Mesenchymal stem cell (in vitro differentiated cells and primary cell): Measurements from ENCODE around the gene KLF11. TPM values are rescaled to one million over a fixed set of nuclear protein-coding genes. Genes with fewer than 3 reads are reported as not detected.

Source experiments
- small RNA-seq: library from polyadenylated mRNA; stranded (forward); fragments of <200 nt; extraction: miRNeasy Mini kit (QIAGEN cat#:217004); gene quantifications from one replicate; pipeline ENCODE3, GENCODE V24; 2013; ENCODE audit warnings: low read depth

The KLF11 gene

Small RNA genes within 50 kb of the gene (small RNA-seq; reads per million reads assigned to genes)
- not detected for gene RF00568
